GM13976 (cell line): ENCODE data around the gene BMP8B.

Experiments used
- DNase-seq: peaks from one replicate; pipeline ENCODE4 v3.0.0; 2012; ENCODE audit warnings: low spot score
- CTCF ChIP-seq: IDR thresholded peaks from 2 replicates; pipeline ENCODE4 v1.5.1; 2012; ENCODE audit warnings: borderline replicate concordance, mild to moderate bottlenecking; ENCODE audit not compliant: insufficient read depth; ENCODE audit errors: extremely low read depth, missing control alignments, control extremely low read depth
- in situ Hi-C: fragments of 300-500 bp; cut with MboI; formaldehyde crosslinking; loops from one replicate; pipeline ENCODE4 v1.12.0; 2022; ENCODE audit warnings: low sequenced_read_pairs, mixed read lengths, inconsistent platforms; ENCODE audit not compliant: unreplicated experiment

BMP8B gene

DNA sequence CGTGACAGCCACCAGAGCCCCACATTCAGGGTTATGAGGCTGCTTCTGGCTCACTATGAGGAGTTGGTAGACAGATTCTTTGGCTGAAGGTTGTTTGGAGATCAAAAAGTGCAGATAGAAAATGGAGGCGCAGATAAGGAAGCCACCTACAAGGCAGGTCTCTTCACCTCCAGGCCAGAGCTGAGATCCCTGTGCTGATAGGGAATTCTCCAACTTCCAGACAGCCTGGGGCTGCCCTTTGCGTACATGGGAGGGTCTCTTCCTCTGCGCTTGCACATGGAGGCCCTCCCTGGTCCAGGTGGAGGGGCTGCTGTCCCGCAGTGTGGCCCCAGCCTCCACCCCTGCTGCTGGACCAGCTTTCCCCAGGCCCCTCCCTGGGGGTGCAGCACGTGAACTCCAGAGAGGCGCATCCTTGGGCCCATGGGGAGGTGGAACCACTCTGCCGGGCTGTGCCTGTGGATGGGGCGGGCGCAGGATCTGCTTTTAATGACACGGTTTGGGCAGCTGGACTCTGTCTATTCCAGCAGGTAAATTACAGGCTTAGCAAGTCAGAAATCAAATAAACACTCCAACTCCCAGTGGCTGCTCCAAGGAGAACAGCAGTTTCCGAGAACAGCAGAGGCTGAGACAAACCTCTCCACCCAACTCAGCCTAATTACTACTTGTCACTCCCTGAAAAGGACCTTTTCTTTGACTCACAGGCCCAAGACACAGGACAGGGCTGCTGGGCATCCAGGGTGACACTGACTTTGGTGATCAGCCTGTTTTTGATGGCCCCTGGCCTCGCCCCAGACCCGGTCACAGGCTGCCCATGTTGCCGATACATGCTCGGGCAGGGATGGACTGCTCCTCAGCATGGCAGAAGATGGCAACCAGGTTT is 29.9 kb downstream of the BMP8B start:
- no peak for TF ChIP-seq CTCF
- DNase-seq: no peak
- in situ Hi-C loops: no loop called here

DNA sequence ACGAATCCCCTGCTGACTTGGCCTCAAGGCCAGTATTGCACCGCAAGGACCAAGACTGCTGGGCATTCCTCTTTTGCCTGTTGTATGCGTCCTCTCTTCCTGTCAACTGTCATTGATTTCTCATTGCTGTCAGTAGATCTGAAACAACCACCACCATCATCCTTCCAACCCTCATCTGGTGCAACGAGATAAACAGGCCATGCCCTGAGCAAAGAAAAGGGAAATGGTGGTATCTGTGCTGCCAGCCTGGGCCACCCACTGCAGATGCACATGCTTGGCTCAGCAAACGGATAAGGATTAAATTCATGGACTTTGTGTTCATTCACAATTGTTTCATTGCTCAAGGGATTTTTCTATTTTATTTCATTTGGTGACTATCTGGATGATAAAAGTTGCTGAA is 31.2 kb downstream of the BMP8B start:
- DNase-seq: no peak
- no peak for TF ChIP-seq CTCF
- in situ Hi-C loops: no loop called here

DNA sequence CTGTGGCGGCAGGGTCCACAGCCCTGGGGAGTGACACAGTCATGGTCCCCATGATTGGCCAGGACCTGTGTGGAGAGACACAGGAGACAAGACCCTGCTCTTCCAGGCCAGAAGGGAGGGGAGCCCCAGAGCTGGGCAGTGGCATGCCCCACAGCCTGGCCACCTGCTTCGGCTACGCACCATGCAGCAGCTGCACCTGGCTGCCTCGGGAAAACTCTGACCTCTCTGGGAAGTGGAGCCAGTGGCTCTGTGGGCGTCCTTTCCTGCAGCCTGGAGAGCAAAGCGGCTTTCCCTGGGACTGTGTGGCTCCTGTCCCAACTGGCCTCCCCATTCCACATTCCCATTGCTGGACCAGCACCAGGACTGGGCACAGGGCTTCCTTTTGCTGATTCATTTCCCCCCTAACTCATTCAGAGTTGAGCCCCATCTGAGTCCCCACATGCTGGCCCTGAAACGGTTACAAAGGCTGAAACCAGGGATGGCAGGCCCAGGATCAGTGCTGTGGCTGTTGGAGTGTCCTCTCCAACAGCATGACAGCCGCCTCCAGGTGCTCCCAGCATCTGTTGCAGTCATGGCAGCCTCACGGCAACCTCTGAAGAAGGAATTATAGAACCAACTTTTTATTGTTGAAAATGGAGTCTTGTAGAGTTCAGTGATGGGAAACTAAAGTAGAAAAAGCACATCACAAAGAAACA is 32.6 kb downstream of the BMP8B start:
- DNase-seq: no peak
- in situ Hi-C loops: no loop called here
- no peak for TF ChIP-seq CTCF

- TF ChIP-seq CTCF: no peak
- no peak for DNase-seq
- in situ Hi-C loops: no loop called here
Observed at GRCh38 chr1:39754906-39755504, 33.7 kb downstream of the BMP8B start.

- no peak for TF ChIP-seq CTCF
- in situ Hi-C loops: no loop called here
- no peak for DNase-seq
Observed at GRCh38 chr1:39754026-39754570, 34.6 kb downstream of the BMP8B start.
